OCI-LY3 (cell line): Measurements from ENCODE around the gene GATA2.

ENCODE experiments used
- H2AFZ ChIP-seq: fragments of 200-600, 300-600 bp; shearing (Covaris generic); 2 replicates; pipeline ENCODE4 v1.6.0; 2014; ENCODE audit warnings: antibody characterized with exemption, low read depth, low read length
- H3K27ac ChIP-seq: fragments of 200-600, 300-600 bp; sonication (generic); 2 replicates; pipeline ENCODE4 v1.5.1; 2014; ENCODE audit warnings: mild to moderate bottlenecking, low read length, moderate library complexity, mixed read lengths
- H3K27me3 ChIP-seq: fragments of 200-600, 300-600 bp; sonication (generic); 2 replicates; pipeline ENCODE4 v1.6.1; 2014; ENCODE audit warnings: low read depth, low read length, mixed read lengths
- H3K36me3 ChIP-seq: fragments of 200-600, 300-600 bp; sonication (generic); replicated peaks from 2 replicates; pipeline ENCODE3; 2014; ENCODE audit warnings: low read depth, low read length, mixed read lengths
- H3K4me1 ChIP-seq: fragments of 300-600, 200-600 bp; sonication (generic); 2 replicates; pipeline ENCODE4 v1.6.1; 2014; ENCODE audit warnings: low read length, mixed read lengths
- H3K4me2 ChIP-seq: fragments of 200-600, 300-600 bp; sonication (generic); 2 replicates; pipeline ENCODE4 v1.6.1; 2014; ENCODE audit warnings: low read length, mixed read lengths
- H3K4me3 ChIP-seq: fragments of 300-600, 200-600 bp; sonication (generic); 2 replicates; pipeline ENCODE4 v1.5.1; 2014; ENCODE audit warnings: antibody characterized with exemption, mild to moderate bottlenecking, low read length, moderate library complexity
- H3K79me2 ChIP-seq: fragments of 300-600, 200-600 bp; shearing (Covaris generic); 2 replicates; pipeline ENCODE4 v1.6.1; 2014; ENCODE audit warnings: mild to moderate bottlenecking, low read length, mixed read lengths
- H3K9ac ChIP-seq: fragments of 300-600, 200-600 bp; shearing (Covaris generic); 2 replicates; pipeline ENCODE4 v1.6.0; 2014; ENCODE audit warnings: mild to moderate bottlenecking, low read length, moderate library complexity
- H3K9me3 ChIP-seq: fragments of 200-600, 300-600 bp; shearing (Covaris generic); 2 replicates; pipeline ENCODE4 v1.6.1; 2014; ENCODE audit warnings: low read length, mixed read lengths; ENCODE audit not compliant: insufficient read depth
- H4K20me1 ChIP-seq: fragments of 200-600, 300-600 bp; sonication (generic); 2 replicates; pipeline ENCODE4 v1.6.1; 2016; ENCODE audit warnings: low read length, mixed read lengths; ENCODE audit not compliant: insufficient read depth
- EZH2phosphoT487 ChIP-seq: fragments of 200-600 bp; shearing (Covaris generic); IDR thresholded peaks from 2 replicates; pipeline ENCODE4 v1.6.1; 2018; ENCODE audit warnings: antibody characterized with exemption, mixed run types, low read depth
- TF ChIP-seq, protein P1 (sequence below): fragments of 200-600, 300-600 bp; sonication (generic); IDR thresholded peaks from 2 replicates; pipeline ENCODE4 v1.5.1; 2014; ENCODE audit warnings: antibody characterized with exemption, low read length, low read depth

Gene GATA2

DNA sequence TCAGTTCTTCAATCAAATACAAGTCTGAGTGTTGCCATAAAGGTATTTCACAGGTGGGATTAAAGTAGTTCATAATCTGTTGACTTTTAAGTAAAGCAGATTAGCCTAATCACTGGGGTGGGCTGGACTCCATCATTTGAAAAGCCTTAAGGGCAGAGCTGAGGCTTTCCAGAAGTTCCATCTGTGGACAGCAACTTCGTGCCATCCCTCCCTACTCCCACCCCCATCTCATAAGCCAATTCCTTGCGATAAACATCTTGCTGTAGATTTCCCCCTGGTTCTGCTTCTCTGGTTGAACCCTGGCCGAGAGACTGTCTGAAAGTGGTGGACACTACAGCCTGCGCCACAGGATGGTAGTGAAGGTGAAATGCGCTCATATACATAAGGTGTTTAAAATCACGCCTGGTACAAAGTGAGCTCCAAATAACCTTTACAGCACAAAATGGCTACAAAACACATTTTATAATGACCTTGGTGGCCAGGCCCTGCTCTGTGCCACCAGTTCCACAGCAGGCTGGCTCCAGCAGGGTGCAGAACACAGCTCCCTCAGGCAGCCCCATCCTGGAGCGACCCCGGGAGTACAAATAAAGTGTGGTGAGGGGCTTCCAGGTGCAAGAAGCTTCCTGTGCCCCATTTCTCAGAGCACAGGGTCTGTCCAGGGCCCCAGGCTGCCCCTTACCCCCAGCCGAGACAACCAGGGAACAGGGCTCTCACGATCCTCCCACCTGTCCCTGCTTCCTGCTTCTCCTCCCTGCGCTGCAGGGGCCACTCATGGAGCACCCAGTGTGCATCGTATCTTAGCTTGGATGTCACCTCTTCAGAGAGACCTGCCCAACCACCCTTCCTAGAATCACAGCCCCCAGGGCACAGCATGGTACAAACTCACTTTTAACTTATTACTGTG is 25.8 kb upstream of the GATA2 start:
- H3K36me3 ChIP-seq = no peaks in the 10 kb centered on the region
- no peaks in the 10 kb centered on the region for H4K20me1 ChIP-seq
- H3K9me3 ChIP-seq = 0 out of 2 replicates have a peak, but pooled peaks cover 8% of the 10 kb centered on the region
- H3K9ac ChIP-seq = no peak overlapping the region
- peaks cover 5% of the 10 kb centered on the region; the same call in 1 of the 2 replicates for H3K4me1 ChIP-seq
- H3K4me3 ChIP-seq = no peak overlapping the region
- H3K4me2 ChIP-seq = no peak overlapping the region
- H3K27ac ChIP-seq = no peak overlapping the region
- H3K79me2 ChIP-seq = no peaks in the 10 kb centered on the region
- H2AFZ ChIP-seq = no peak overlapping the region
- TF ChIP-seq EZH2phosphoT487 = no peak
- TF ChIP-seq, protein P1, sequence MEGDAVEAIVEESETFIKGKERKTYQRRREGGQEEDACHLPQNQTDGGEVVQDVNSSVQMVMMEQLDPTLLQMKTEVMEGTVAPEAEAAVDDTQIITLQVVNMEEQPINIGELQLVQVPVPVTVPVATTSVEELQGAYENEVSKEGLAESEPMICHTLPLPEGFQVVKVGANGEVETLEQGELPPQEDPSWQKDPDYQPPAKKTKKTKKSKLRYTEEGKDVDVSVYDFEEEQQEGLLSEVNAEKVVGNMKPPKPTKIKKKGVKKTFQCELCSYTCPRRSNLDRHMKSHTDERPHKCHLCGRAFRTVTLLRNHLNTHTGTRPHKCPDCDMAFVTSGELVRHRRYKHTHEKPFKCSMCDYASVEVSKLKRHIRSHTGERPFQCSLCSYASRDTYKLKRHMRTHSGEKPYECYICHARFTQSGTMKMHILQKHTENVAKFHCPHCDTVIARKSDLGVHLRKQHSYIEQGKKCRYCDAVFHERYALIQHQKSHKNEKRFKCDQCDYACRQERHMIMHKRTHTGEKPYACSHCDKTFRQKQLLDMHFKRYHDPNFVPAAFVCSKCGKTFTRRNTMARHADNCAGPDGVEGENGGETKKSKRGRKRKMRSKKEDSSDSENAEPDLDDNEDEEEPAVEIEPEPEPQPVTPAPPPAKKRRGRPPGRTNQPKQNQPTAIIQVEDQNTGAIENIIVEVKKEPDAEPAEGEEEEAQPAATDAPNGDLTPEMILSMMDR = no peak
- peaks cover 45% of the 10 kb centered on the region for H3K27me3 ChIP-seq

DNA sequence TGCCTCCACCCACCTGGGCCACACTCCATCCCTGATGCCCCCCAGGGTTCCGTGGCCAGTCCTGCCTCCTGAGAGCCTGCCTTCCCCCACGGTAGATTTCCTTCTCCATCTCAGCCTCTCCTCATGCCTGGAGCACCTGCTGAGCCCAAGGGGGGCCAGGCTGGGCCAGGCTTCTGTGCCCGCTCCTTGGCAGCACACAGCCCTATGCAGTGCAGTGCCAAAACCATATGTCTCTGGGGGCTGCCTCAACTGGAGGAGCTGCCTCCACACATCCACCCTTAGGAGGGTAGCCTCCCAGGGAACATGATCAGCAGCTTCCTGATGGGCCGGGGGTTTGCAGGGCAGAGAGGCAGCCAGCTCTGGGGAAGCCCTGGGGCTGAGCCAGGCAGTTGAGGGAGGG is 24.6 kb upstream of the GATA2 start:
- Histone ChIP-seq H3K4me2 (no peak overlapping the region), H3K79me2 (no peaks in the 10 kb centered on the region), H3K27me3 (peaks cover 50% of the 10 kb centered on the region), H3K4me1 (peaks cover 5% of the 10 kb centered on the region; the same call in 1 of the 2 replicates), H3K36me3 (no peaks in the 10 kb centered on the region), H3K9me3 (0 out of 2 replicates have a peak, but pooled peaks cover 14% of the 10 kb centered on the region), H3K27ac (no peak overlapping the region), H4K20me1 (no peaks in the 10 kb centered on the region), H3K4me3 (no peak overlapping the region), H3K9ac (no peak overlapping the region), H2AFZ (no peak overlapping the region)
- TF ChIP-seq, protein P1 = no peak
- no peak for TF ChIP-seq EZH2phosphoT487

DNA sequence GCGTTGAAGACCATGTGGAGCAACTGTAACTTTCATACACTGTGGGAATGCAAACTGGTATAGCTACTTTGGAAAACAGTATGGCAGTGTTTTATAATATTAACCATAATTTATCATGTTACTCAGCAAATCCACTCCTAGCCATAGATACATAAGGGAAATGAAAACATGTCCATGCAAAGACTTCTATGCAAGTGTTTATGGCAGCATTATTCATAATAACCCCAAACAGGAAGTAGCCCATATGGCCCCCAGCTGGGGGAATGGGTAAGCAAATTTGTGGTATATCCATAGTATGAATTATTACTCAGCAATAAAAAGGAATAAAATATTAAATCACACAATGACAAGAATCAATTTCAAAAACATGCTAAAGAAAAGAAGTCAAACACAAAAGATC is 23.0 kb upstream of the GATA2 start:
- H3K9ac ChIP-seq = no peak overlapping the region
- no peak overlapping the region for H3K4me2 ChIP-seq
- H2AFZ ChIP-seq = no peak overlapping the region
- no peaks in the 10 kb centered on the region for H4K20me1 ChIP-seq
- no peaks in the 10 kb centered on the region for H3K36me3 ChIP-seq
- H3K27ac ChIP-seq = no peak overlapping the region
- 0 out of 2 replicates have a peak, but pooled peaks cover 14% of the 10 kb centered on the region for H3K9me3 ChIP-seq
- peaks cover 33% of the 10 kb centered on the region for H3K27me3 ChIP-seq
- no peak overlapping the region for H3K4me3 ChIP-seq
- peaks cover 5% of the 10 kb centered on the region; the same call in 1 of the 2 replicates for H3K4me1 ChIP-seq
- TF ChIP-seq EZH2phosphoT487 = no peak
- TF ChIP-seq, protein P1 = no peak
- no peaks in the 10 kb centered on the region for H3K79me2 ChIP-seq

DNA sequence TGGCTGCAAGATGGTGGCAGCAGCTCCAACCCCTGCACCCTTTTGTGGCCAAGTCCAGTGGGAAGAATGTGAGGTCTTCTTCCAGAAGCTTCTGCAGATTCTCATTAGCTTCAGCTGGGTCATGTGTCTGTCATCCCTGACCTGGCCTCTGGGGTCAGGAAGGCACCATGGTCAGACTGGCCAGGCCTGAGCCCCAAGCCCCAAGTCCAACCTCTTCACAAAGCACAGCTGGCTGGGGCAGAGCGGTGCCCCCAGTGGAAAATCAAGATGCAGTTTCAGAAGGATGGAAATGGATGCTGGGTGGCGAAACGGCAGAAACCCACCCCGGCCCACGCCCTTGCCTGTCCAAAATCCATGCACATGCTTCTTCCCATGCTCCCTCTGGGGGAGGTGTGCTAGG is 15.9 kb upstream of the GATA2 start:
- H3K27me3 ChIP-seq = peaks cover 6% of the 10 kb centered on the region; the same call in 1 of the 2 replicates
- H3K27ac ChIP-seq = no peak overlapping the region
- TF ChIP-seq, protein P1 = no peak
- no peak for TF ChIP-seq EZH2phosphoT487

More for the DNA sequence above, 15.9 kb upstream of the GATA2 start:
- Histone ChIP-seq H3K4me3 (no peak overlapping the region), H3K36me3 (no peaks in the 10 kb centered on the region), H4K20me1 (no peaks in the 10 kb centered on the region), H2AFZ (no peak overlapping the region), H3K9ac (no peak overlapping the region), H3K9me3 (0 out of 2 replicates have a peak, but pooled peaks cover 6% of the 10 kb centered on the region), H3K79me2 (no peaks in the 10 kb centered on the region), H3K4me2 (no peak overlapping the region), H3K4me1 (no peaks in the 10 kb centered on the region)
